Central memory CD4-positive, alpha-beta T cell (primary cell): ENCODE measurements around the gene FARP2.
"Not testable (repeated sequence)": the region's sequence is repeated elsewhere in the genome, so short reads cannot be mapped to it uniquely, and the experiment has no call there.

ENCODE experiments used
- DNase-seq: peaks from one replicate; pipeline ENCODE4 v3.0.0; 2022

FARP2 gene

GRCh38 chr2:241491549-241492173 lies 135.6 kb downstream of the FARP2 start:
- no peak for DNase-seq

- no peak for DNase-seq
Measured at GRCh38 chr2:241492174-241492565, 136.1 kb downstream of the FARP2 start.

- no peak for DNase-seq
Measured at GRCh38 chr2:241493092-241493491, 137.0 kb downstream of the FARP2 start.

- no peak for DNase-seq
Measured at GRCh38 chr2:241494311-241494908, 138.3 kb downstream of the FARP2 start.

GRCh38 chr2:241495172-241496002 lies 139.3 kb downstream of the FARP2 start:
- DNase-seq = no peak

GRCh38 chr2:241496003-241496707 lies 140.1 kb downstream of the FARP2 start:
- DNase-seq = no peak

- DNase-seq = no peak
Measured at GRCh38 chr2:241496904-241497877, 141.1 kb downstream of the FARP2 start.

GRCh38 chr2:241498115-241499070 lies 142.3 kb downstream of the FARP2 start:
- DNase-seq = no peak

GRCh38 chr2:241499146-241499965 lies 143.3 kb downstream of the FARP2 start:
- no peak for DNase-seq

GRCh38 chr2:241500016-241500415 lies 143.9 kb downstream of the FARP2 start:
- DNase-seq = no peak

- DNase-seq = no peak
Measured at GRCh38 chr2:241500431-241500975, 144.4 kb downstream of the FARP2 start.

- DNase-seq = no peak
Measured at GRCh38 chr2:241501099-241501541, 145.0 kb downstream of the FARP2 start.

GRCh38 chr2:241501551-241501950 lies 145.5 kb downstream of the FARP2 start:
- DNase-seq = no peak

GRCh38 chr2:241502281-241502680 lies 146.2 kb downstream of the FARP2 start:
- DNase-seq = no peak

- no peak for DNase-seq
Measured at GRCh38 chr2:241503776-241504392, 147.8 kb downstream of the FARP2 start.

GRCh38 chr2:241505086-241505780 lies 149.1 kb downstream of the FARP2 start:
- DNase-seq = no peak

- no peak for DNase-seq
Measured at GRCh38 chr2:241505781-241506201, 149.7 kb downstream of the FARP2 start.

- not testable (repeated sequence) for DNase-seq
Measured at GRCh38 chr2:241506317-241506716, 150.2 kb downstream of the FARP2 start.
